ENCODE measurements around the gene PASD1.
"Not testable (repeated sequence)": the region's sequence is repeated elsewhere in the genome, so short reads cannot be mapped to it uniquely, and the experiment has no call there.

The PASD1 gene

GRCh38 chrX:151563449-151563848 lies at the start of gene PASD1:
Gene PASD1 (plus strand): TSS chrX:151563675. CDS start chrX:151601554, 37,879 bp downstream.
- DNase-seq (ENCODE audit: low read depth in 2 of 2): no peak

DNA sequence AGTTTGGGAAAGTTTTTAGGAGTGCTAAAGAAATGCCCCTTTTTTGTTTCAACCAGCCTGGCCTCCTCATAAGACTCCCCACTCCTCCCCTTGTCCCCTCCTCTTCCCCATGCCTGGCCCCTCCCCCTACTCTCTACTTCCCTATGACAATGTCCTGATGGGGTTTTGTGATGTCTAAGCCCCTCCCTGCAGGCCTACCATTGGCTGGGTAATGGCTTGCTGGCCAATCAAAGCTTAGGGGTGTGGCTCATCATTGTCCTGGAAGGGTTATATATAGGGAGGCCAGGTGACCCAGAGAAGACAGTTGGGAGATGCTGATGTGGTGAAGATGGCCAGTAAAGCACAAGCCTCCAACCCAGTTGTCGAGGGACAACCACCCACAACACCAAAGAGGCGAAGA lies 48.2 kb upstream of the PASD1 start:
- no peak for DNase-seq (ENCODE audit: low read depth in 2 of 2)

GRCh38 chrX:151516538-151517187 lies 46.8 kb upstream of the PASD1 start:
- DNase-seq (ENCODE audit: low read depth in 2 of 2): no peak

DNA sequence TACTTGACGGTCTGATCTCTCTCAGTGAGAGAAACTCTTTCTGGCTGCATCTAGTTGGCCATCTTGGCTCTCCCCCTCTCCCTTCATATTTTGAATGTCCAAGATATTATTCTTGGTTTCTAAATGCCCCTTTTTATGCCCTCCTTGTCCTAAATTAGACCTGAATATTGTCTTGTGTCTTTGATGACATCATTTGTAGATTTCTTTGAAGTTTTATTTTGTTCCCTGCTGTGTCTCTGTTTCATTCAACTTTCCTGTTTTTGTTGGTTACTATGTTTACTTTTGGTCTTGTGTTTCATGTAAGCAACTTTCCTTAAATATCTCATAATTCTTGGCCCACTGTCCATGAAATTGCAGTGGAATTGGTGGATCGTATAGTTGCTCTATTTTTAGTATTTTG lies 46.1 kb upstream of the PASD1 start:
- no peak for DNase-seq (ENCODE audit: low read depth in 2 of 2)

- DNase-seq (ENCODE audit: low read depth in 2 of 2): no peak
Observed at GRCh38 chrX:151523351-151523750, 40.1 kb upstream of the PASD1 start.

DNA sequence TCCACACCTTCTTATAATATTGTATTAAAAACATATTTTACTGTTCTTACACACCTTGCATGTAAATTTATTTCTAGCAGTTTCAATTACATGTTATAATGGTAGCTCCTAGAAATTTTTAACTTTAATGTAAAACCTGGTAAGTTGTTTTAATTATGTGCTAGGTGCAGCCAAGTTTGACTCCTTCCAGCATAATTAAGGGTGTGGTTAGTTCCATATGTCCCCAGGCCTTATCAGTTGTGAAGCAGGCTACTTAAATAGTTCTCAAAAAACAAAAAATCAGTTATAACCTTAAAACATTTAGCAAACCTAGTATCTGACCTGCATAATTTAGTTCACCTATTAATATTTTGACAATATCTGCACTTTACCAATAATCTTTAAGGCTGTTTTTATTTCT lies 26.9 kb upstream of the PASD1 start:
- no peak for DNase-seq (ENCODE audit: low read depth in 2 of 2)

DNA sequence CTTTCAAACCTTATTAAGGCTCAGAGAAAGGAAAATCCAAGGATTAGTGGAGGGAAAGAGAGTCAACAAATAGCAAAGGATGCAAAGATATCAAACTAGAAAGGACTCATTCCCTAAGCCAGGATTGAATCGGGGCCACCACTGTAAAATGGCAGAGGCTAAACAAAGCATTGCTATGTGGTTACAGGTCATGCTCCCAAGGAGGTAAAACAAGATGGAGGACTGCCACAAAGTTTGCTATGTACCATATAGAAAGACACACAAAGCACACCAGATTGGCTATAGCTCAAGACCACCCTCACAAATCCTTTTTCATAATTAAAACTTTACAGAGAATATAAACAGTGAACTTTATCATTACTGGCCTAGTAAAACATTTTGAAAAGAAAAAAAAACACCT lies 25.9 kb upstream of the PASD1 start:
- no peak for DNase-seq (ENCODE audit: low read depth in 2 of 2)

- no peak for DNase-seq (ENCODE audit: low read depth in 2 of 2)
Observed at GRCh38 chrX:151538190-151539122, 25.0 kb upstream of the PASD1 start.

- no peak for DNase-seq (ENCODE audit: low read depth in 2 of 2)
Observed at GRCh38 chrX:151543706-151544105, 19.8 kb upstream of the PASD1 start.

GRCh38 chrX:151546226-151546625 lies 17.2 kb upstream of the PASD1 start:
- not testable (repeated sequence) for DNase-seq (ENCODE audit: low read depth in 2 of 2)

GRCh38 chrX:151551176-151551575 lies 12.3 kb upstream of the PASD1 start:
- DNase-seq (ENCODE audit: low read depth in 2 of 2): not testable (repeated sequence)

DNA sequence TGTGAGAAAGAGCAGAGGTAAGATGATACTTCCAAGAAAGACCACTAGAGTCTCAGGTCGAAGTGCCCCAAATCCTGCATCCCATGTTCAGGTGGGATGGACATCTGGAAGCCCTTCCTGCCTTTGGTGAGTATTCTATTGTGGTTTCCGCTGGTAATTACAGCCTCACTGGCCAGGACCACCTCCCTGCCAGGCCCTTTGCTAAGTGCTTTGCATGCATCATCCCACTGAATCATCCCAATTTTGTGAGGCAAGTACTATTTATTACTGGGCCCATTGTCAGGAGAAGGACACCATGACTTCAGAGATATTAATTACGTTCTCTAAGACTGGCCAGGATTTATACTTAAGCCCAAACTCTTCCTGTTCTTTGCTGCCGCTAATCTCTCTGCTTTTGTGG lies 10.7 kb upstream of the PASD1 start:
- no peak for DNase-seq (ENCODE audit: low read depth in 2 of 2)

DNA sequence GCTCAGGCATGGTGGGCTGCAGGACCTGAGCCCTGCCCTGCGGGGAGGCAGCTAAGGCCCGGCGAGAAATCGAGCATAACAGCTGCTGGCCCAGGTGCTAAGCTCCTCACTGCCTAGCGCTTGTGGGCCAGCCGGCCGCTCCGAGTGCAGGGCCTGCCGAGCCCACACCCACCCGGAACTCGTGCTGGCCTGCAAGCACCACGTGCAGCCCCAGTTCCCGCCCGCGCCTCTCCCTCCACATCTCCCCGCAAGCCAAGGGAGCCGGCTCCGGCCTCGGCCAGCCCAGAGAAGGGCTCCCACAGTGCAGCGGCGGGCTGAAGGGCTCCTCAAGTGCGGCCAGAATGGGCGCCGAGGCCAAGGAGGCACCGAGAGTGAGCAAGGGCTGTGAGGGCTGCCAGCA lies 8.2 kb upstream of the PASD1 start:
- not testable (repeated sequence) for DNase-seq (ENCODE audit: low read depth in 2 of 2)

GRCh38 chrX:151562485-151562884 lies 990 bp upstream of the PASD1 start:
- DNase-seq (ENCODE audit: low read depth in 2 of 2): not testable (repeated sequence)

DNA sequence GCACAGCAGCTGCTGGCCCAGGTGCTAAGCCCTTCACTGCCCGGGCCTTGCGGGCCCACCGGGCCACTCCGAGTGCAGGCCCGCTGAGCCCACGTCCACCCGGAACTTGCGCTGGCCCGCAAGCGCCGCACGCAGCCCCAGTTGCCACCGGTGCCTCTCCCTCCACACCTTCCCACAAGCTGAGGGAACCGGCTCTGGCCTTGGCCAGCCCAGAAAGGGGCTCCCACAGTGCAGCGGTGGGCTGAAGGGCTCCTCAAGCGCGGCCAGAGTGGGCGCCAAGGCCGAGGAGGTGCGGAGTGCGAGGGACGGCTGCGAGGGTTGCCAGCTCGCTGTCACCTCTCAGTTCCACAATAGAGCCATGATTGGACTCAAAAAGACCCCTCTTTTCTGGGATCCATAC lies 472 bp upstream of the PASD1 start:
- DNase-seq (ENCODE audit: low read depth in 2 of 2): not testable (repeated sequence)

- DNase-seq (ENCODE audit: low read depth in 2 of 2): no peak
Observed at GRCh38 chrX:151564035-151564434, 560 bp downstream of the PASD1 start.

DNA sequence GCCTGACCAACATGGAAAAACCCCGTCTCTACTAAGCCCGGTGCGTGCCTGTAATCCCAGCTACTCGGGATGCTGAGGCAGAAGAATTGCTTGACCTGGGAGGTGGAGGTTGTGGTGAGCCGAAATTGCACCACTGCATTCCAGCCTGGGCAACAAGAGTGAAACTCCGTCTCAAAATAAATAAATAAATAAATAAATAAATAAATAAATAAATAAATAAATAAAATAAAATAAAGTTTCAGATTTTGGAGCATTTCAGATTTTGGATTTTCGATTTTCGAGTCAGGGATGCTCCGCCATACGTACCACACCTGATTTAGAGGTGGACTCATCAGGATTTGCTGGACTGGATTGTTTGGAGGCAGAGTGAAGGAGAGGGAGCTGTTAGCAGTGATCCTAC lies 3.4 kb downstream of the PASD1 start:
- DNase-seq (ENCODE audit: low read depth in 2 of 2): not testable (repeated sequence)

GRCh38 chrX:151570561-151570960 lies 7.1 kb downstream of the PASD1 start:
- no peak for DNase-seq (ENCODE audit: low read depth in 2 of 2)

GRCh38 chrX:151593384-151593783 lies 29.9 kb downstream of the PASD1 start:
- not testable (repeated sequence) for DNase-seq (ENCODE audit: low read depth in 2 of 2)

- DNase-seq (ENCODE audit: low read depth in 2 of 2): no peak
Observed at GRCh38 chrX:151596282-151596681, 32.8 kb downstream of the PASD1 start.

GRCh38 chrX:151604931-151605330 lies 41.5 kb downstream of the PASD1 start:
- DNase-seq (ENCODE audit: low read depth in 2 of 2): no peak

DNA sequence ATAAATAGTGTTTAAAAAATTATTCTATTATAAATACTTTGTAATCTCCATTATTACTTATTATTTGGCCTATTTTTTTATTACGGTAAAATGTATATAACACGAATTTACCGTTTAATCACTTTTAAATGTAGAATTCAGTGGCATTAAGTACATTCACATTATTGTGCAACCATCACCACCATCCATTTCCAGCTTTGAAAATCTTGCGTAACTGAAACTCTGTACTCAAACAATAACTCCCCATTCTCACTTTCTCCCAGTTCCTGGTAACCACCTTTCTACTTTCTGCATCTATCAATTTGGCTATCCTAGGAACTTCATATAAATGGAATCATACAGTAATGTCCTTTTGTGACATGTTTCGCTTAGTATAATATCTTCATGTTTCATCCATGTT lies 45.7 kb downstream of the PASD1 start:
- no peak for DNase-seq (ENCODE audit: low read depth in 2 of 2)

GRCh38 chrX:151621422-151621821 lies 57.9 kb downstream of the PASD1 start:
- DNase-seq (ENCODE audit: low read depth in 2 of 2): no peak
